Measurements from ENCODE around the gene SNAPIN.
"Not testable (repeated sequence)": the region's sequence is repeated elsewhere in the genome, so short reads cannot be mapped to it uniquely, and the experiment has no call there.

Gene SNAPIN

GRCh38 chr1:153649137-153649862 is 9.2 kb upstream of the SNAPIN start:
- DNase-seq: peak; percentile 47

- peak; percentile 84 for DNase-seq
These were observed 8.7 kb upstream of the SNAPIN start for GRCh38 chr1:153649863-153650235.

- DNase-seq: no peak
These were observed 6.7 kb upstream of the SNAPIN start for GRCh38 chr1:153651771-153652170.

GRCh38 chr1:153652805-153653500 is 5.5 kb upstream of the SNAPIN start:
- no peak for DNase-seq

- DNase-seq: peak; percentile 34
These were observed 3.2 kb upstream of the SNAPIN start for GRCh38 chr1:153655333-153655732.

GRCh38 chr1:153659175-153659534 is 652 bp downstream of the SNAPIN start:
- no peak for DNase-seq

GRCh38 chr1:153659656-153660055 is 1.2 kb downstream of the SNAPIN start:
- no peak for DNase-seq

GRCh38 chr1:153661111-153661708 is 2.7 kb downstream of the SNAPIN start:
- DNase-seq: no peak

GRCh38 chr1:153662269-153662668 is 3.8 kb downstream of the SNAPIN start:
- DNase-seq: no peak

GRCh38 chr1:153663211-153663610 is 4.7 kb downstream of the SNAPIN start:
- no peak for DNase-seq

GRCh38 chr1:153667439-153667838 is 8.9 kb downstream of the SNAPIN start:
- DNase-seq: no peak

- DNase-seq: not testable (repeated sequence)
These were observed 10.2 kb downstream of the SNAPIN start for GRCh38 chr1:153668672-153669071.

GRCh38 chr1:153669606-153670005 is 11.1 kb downstream of the SNAPIN start:
- no peak for DNase-seq

GRCh38 chr1:153670257-153670858 is 11.9 kb downstream of the SNAPIN start:
- no peak for DNase-seq

GRCh38 chr1:153670859-153671627 is 12.5 kb downstream of the SNAPIN start, which contains the start of gene ILF2:
Gene ILF2 (minus strand): TSS chr1:153670993. CDS start chr1:153670922, 71 bp downstream.
- DNase-seq: peak; percentile 97

- DNase-seq: peak; percentile 70
These were observed 13.3 kb downstream of the SNAPIN start for GRCh38 chr1:153671628-153672353.

- DNase-seq: no peak
These were observed 15.0 kb downstream of the SNAPIN start for GRCh38 chr1:153673511-153673910.

- DNase-seq: peak; percentile 17
These were observed 19.4 kb downstream of the SNAPIN start for GRCh38 chr1:153677718-153678518.

GRCh38 chr1:153678519-153679336 is 20.2 kb downstream of the SNAPIN start, which contains the start of gene NPR1:
Gene NPR1 (plus strand): TSS chr1:153678688. CDS start chr1:153679109, 421 bp downstream.
- no peak for DNase-seq

Data from NCI-H2029 treated with DMSO at 0.1 percent for 48 hours (cell line).